GM21529 (cell line): ENCODE data around the gene RNASE8.

Experiments
- ATAC-seq: cut with Tn5 transposase; IDR thresholded peaks from one replicate; pipeline ENCODE4 v1.9.1; 2021; ENCODE audit not compliant: unreplicated experiment

Gene RNASE8

DNA sequence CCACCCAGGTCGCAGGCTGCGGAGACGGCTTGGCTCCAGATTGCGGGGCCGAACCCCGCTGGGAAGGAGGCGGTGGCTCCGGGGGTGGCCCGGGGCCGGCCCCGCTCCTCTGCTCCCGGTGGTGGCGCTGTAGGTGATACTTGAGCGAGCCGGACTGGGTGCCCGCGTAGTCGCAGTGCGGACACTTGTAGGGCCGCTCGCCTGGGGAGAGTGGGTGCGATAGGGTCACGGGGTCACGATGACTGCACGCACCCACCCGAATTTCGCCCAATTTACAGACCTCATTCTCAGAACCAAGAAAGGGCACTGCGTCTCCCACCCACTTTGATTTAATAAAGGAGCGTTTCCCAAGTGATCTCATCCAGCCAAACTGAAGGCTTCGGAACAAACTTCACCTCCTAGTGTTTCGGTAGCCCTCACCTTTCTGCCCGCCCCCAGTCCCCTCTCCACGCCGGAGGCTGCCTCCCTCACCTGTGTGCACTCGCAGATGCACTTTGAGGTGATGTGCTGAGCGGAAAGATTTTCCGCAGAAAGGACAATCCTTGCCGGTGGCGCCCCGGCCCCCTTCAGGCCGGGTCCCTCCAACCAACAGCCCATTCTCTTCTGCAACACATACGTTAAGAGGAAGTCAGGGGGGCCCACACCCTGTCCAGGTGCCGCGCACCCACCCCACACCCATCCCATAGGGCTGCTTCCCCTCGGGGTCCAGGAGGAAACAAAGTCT, 33.5 kb downstream of the RNASE8 start:
- ATAC-seq, result no peak

DNA sequence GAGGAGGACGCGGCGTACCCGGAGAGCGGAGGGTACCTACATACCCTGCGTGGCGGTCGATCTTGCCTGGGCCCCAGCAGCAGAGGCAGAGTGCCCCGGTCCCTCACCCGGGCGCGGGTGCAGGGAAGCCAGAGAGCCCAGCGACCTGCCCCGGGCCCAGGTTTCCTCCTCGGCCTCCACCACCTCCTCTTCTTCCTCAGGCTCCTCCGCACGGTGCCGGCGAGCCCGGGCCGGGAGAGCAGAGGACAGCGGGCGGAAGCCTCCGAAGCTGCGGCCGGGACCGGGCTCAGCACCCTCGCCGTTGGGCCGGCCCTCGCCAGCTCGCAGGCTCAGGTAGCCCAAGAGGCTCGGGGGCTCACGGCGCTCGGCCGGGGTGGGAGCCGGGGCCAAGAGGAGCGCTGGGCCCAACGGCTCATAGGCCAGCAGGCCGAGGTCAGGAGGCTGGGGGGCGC, 34.2 kb downstream of the RNASE8 start:
- ATAC-seq, result no peak

DNA sequence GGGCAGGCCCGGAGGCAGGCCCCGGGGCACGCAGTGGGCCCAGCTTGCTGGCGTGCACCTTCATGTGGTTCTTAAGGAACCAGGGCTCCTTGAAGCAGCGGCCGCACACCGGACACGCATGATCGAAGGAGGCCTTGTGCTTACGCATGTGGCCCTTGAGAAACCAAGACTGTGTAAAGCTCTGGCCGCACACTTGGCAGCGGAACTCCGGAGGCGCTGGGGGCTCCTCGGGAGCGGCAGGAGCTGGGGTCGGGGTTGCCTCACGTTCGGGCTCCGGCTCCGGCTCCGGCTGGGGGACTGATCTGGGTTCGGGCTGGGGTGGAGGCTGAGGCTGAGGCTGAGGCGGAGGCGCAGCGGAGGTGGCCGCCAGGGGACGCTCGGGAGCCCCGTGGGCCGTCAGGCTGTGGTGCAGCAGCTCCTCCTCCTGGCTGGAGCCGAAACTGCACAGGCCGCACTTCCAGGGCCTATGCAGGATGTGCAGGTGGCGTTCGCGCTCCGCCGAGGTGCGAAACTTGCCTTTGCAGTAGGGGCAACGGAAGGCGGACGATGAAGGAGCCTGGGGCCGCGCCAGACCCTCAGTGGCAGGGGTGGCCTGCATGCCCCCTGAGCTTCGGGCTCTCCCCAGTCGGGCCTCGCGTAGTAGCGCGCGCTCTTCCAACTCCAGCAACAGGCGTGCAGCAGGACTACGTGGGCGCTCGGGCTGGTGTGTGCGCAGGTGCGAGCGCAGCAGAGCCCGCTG, 34.8 kb downstream of the RNASE8 start:
- peak; percentile 77 for ATAC-seq

DNA sequence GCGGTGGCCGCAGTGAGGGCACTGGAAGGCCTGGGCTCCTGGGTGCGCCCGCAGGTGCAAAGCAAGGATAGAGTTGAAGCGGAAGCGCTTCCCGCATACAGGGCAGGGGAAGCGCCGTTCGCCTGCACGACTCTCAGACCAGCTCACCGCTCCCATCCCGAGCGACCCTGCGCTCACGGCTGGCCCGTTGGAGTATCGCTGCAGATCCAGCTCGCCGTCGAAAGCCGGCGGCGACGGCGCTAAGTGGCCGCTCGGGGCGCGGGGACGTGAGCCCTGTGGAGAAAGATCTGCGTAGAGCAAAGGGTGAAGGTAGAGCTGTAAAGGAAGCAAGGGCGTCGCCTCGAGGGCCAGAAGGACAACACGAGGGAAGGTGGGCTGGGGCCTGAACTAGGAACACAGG, 35.4 kb downstream of the RNASE8 start:
- no peak for ATAC-seq

DNA sequence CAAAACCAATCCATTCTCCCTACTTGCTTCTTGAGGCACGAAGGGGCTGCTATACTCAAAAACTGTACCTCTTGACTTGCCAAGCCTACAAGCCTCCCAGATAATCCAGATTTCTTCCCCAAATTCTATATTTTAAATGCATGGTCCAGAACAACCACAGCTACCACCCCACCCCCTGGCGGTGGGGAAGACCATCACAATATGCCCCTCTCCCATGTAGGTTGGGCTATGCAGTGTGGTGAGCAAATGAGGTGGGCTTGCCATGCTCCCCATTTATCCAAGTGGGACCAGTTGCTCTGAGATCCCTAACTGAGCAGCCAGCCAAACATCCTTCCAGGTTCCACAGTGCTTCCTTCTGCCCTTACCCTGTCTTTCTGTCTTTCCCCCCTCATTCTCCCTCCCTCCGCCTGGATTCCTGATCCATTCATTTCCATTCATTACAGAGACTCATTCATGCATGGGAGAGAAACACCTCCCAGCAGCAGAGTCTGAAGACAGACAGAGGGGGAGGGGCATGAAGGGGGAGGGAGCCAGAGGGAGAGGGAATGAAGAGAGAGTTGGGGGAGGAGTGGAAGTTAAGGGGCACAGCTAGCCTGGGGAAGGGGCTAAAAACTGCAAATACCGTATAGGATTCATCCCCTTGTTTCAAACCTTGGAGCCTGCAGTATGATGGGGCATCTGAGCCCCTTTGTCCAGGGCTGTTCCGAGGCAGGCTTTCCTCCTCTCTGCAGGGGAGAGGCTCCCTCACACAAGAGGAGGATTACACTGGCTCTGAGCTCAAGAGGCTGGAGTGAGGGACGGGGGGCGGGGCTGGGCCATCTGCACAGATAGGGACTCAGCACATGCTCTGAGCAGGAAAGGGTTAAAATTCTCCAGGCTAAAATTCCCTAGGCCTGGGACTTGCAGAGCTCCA, 36.4 kb downstream of the RNASE8 start:
- no peak for ATAC-seq

DNA sequence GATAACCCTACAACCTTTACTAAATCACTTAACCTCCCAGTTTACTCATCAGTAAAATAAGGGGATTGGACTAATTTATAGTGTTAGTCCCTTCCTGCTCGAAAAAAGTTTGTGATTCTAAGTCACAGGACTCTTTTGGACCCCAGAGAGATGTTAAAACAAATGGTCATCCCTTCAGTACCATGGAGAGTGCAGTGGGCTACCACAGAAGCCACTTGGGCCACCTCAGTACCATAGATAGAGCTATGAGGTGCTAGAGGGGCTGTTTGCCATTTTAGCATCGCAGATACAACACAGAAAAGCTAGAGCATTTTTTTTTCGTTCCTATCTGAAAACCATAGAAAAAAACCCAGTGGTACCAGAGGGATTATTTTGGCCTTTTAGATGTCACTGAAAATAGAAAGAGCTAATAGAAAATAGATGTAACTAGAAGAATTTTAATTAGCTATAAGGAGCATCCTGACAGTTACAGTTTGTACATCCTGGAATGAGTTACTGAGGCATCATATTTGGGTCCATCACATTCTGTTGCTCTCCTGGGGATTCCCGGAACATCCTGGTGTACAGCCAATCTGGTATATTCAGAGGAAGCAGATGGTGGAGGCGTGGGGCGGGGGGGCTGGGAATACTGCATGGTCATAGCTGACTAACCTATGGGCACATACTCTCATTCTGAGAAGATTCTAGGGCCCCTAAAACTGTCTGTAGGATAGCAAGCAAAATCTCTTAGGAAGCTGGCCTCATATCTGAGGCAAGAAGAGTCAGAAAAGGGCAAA, 38.0 kb downstream of the RNASE8 start:
- no peak for ATAC-seq

DNA sequence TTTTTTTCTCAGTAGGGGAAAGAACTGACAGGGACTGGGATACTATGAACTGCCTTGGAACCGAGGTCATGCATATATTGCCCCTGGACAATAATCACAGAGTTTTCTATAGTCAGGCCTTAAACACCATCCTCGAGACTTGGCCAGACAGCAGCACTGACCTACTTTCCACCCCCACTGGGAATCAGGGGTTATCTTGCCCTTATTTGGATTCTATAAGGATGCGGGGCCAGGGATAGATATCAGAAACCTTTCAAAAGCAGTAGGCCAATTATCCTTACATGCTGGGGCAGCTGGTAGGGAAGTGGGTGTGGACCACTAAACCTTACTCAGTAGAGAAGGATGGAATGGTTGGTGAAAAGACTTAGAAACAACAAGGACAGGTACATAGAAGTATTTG, 38.8 kb downstream of the RNASE8 start:
- no peak for ATAC-seq

DNA sequence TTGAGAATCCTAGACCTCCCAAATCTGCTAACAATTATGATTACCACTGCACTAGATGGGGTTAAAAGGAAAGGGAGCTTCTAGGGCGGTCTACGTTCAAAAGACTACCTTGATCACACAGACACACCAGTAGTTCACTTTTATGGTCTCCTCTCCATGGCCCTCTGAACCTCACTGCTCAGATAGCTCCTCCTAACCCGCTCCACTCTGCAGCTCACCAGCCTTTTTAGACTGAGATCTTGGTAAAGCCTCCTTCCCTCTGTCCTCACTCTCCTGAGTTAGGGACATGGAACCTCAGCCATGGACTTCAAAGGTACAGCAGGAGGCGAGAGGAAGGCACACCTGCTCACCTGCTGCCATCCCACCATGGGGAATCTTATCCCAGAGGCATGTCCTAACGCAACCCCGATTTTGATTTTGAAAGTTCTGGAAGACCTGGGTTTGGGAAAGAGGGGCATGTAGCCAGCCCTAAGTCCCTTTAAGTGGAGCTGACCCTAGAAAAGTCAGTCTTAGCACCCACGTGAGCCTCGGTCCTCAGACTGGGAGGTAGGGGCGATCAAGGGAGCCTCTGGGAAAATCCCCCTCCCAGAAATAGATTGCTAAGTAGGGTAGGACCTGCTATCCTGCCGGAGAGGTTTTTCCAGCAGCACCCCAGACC, 39.5 kb downstream of the RNASE8 start:
- no peak for ATAC-seq

DNA sequence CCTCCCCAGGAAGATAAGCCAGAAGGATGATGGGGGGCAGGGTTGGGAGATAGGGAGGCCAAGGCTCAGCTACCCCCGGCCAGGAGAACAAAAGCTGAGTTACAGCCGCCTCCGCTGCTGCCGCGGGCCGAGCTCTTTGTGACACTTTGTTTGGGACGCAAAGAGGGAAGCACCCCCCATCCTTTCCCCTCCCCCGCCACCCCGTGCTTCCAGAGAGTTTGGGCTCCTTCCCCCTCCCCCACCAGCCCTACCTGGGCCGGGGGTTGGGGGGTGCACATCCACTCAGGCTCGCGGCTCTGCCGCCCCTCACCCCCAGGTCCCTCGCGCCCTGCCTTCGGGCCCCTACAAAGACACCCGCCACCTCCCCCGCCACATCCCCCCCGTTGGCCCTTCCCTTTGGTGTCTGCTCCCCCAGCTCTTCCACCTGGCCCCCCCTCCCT, 40.0 kb downstream of the RNASE8 start:
- no peak for ATAC-seq

DNA sequence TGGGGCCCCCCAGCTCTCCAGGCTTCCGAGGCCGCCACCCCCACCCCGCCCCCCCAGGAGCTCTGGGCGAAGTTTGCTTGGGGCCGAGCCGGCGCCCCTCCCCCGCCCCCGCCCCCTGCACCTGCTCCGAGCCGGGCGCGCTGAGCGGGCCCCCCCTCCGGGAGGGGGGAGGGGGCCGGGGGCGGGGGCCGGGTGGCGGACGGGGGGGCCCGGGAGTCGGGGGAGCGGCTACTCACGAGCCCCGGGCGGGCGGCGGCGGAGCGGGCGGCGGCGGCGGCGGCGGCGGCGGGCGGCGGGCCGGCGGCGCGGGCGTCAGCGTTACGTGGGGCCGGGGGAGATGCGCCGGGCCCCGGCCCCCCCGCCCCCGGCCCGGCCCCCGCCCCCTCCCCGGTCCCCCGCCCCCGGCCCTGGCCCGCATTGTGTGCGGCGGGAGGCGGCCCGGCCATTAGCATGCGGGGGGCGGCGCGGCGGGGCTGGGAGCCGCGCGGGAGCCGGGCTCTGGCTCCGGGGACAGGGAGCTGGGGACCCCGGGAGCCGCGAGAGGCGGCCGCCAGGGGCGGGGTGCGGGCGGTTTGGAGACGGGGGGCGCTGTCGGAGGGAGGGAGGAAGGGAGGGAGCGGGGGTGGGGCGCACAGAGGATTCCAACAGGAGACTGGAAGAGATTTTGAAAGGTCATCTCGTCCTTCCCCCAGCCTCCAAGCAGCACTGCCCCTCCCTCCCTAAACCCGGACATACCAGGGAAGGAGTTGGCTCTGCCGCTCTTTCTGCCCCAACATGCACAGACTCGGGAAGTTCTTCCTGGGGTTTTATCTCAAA, 40.7 kb downstream of the RNASE8 start, which contains the start of gene ZNF219:
Gene ZNF219 (minus strand): TSS at position 580 of the 816 bp plus-strand sequence. CDS start 5,064 bp downstream, outside the sequence.
- ATAC-seq, result no peak

DNA sequence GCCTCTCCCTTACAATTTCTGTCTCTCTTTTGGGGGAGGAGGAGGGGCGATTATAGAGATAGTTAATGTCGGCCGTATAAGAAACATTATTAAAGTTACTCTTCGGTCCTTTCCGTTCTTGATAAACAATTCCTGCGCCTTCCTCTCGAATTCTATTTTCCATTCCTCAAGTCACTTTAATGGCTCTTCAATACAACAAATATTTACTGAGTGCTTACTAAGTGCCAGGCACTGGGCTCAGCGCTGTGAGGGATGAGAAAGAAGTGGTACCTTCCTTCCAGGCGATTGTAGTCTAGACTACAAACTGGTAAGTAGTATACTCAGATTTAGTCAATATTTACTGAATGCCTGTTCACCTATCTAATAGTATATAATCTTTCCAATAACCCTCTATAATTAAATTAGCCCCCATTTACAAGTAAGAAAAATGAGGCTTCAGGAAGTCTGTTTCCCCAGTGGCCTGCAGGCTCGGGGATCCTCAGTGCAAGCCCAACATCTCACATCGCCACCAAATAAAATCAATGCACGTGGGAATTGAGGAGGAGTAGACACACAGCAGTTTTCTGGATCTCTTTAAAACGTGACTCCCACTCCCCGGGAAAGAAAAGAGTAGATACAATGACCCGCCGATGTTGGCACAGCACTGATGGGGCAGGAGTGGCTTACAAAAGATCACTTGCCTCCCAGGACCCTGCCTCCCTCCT, 41.4 kb downstream of the RNASE8 start:
- ATAC-seq, result no peak

DNA sequence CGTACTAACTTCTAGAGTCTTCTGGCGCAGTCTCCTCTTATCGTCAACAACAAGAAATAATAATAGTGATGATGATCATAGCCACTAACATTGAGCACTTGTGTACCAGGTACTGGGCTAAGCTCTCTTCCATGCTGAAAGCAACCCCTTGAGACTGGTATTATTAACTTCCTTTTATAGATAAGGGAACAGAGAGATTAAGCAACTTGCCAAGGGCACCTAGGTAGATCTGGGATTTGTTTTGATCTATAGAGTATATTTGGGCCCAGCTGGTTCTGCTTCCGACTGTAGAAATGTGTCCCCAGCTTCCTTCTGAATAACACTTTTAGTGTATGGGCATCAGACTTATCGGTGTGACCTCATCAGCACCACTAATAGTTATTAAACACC, 42.0 kb downstream of the RNASE8 start:
- no peak for ATAC-seq

DNA sequence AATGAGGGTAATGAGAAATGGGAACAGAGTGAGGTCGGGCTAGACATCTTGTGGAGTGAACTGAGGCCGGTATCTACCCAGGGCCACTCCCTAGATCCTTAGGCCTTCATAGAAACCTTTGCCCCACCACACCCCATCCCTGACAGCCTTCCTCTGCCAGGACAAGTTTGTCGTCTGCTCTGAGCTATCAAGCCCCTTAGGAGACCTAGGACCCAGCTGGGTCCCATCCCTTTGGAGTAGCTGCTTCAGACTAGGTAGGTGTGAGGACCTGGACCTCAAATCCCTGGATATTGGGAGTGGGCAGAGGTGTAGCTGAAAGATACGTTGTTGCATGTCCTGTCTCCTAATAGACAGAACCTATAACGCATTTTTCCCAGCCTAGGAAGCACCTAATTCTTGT, 43.3 kb downstream of the RNASE8 start, which contains the start of gene TMEM253:
Gene TMEM253 (plus strand): TSS at position 136 of the 400 bp plus-strand sequence. CDS start 278 bp downstream, outside the sequence.
- ATAC-seq, result no peak

DNA sequence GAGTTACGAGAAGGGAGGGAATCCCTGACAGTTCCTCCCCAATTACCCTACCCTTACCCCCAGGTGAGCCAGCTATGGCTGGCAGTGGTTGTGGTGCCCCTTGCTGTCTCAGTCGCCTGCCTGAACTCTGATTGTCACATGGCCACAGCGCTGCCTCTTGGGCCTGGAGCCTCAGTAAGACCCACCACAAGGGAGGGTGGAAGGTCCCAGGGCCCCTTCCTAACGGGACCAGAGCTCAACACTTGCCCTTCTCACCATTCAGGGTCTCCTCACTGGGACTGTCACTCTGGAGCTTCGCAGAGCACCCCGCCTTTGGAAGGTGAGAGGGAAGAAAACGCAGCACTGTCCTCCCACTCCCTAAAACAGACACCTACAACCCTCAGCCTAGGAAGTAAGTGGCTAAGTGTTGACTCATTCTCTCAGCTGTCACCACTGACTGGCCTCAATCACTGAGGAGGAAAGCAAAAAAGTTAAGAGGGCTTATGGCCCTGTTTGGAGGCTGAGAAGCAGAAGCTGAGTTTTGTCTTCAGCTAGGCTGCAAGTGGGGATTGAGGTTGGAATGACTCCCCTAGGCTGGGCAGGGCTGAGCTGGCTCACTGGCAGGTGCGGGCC, 44.3 kb downstream of the RNASE8 start:
- no peak for ATAC-seq

DNA sequence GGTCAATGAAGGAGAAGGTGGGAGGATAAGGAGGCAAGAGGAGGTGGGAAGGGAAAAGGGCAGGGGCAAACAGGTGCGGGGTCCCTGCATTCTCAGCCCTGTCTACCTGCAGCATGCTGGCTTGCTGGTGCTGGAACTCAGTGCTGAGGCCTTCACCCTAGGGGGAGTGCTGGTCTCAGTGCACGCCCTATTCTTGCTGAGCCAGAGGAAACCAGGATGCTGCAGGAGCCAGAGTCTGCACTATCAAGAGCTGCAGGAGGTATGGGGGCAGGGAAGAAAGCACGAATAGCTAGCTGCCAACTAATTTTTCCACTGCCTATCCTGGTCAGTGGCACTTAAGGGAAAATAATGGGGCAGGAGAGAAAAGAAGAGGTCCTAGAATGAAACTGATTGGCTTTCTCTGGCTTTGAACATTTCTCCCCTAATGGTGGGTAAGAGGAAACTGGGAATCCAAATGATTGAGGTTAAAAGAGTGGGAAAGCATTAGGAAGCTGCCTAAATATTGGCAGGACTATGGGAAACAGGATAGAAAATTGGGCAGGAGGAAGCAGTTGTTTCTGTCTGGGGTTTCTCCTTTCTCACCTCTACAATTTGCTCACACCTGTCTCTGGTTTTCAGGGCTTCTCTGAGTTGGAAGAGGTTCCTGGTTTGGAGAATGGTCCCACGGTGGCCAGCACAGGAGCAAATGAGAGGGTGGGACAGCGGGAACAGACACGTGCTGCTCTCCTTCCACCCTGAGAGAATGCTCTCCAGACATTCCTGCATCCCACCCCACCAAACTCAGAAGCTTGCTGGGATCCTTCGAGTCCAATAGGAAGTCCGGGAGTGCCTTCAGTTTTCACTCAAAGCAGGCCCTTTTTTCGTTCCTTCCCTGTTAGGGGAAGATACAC, 45.1 kb downstream of the RNASE8 start:
- ATAC-seq, result no peak

DNA sequence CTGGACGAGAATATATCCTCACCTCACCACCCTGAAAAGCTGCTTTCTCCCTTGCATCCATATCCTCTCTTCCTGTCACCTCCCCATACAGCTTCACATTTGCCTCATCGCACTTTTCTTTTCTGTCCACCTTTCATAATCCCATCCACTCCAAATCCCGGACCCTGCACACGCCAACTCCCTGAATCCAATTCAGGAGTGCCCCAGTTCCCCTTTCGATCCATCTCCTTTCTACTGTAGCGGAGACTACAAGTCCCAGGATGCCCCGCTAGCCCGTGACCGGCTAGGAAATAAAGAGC, 45.7 kb downstream of the RNASE8 start:
- no peak for ATAC-seq
